ENCODE results near the gene EPRS1. TPM values are rescaled to one million over a fixed set of nuclear protein-coding genes. Genes with fewer than 3 reads are reported as not detected.
"Not testable (repeated sequence)": the region's sequence is repeated elsewhere in the genome, so short reads cannot be mapped to it uniquely, and the experiment has no call there.

Gene EPRS1
- total RNA-seq, 1 donor from 2014 or later, result 98.7 TPM

- H3K27me3 Mint-ChIP-seq (ENCODE audit: low read depth), result peaks cover 4% of the 10 kb centered on the region
- H3K36me3 Mint-ChIP-seq (ENCODE audit: low read depth), result no peaks in the 10 kb centered on the region
- peak within 1 kb of the TSS; percentile 93 for H3K4me3 Mint-ChIP-seq
- H3K27ac Mint-ChIP-seq (ENCODE audit: unreplicated experiment), result peak within 1 kb of the TSS; percentile 1
- DNase-seq (ENCODE audit: low read depth, low spot score), result peak; percentile 95
- no peaks in the 10 kb centered on the region for H3K9me3 Mint-ChIP-seq
- H3K4me1 Mint-ChIP-seq, result peaks cover 11% of the 10 kb centered on the region
- TF ChIP-seq, protein P1, sequence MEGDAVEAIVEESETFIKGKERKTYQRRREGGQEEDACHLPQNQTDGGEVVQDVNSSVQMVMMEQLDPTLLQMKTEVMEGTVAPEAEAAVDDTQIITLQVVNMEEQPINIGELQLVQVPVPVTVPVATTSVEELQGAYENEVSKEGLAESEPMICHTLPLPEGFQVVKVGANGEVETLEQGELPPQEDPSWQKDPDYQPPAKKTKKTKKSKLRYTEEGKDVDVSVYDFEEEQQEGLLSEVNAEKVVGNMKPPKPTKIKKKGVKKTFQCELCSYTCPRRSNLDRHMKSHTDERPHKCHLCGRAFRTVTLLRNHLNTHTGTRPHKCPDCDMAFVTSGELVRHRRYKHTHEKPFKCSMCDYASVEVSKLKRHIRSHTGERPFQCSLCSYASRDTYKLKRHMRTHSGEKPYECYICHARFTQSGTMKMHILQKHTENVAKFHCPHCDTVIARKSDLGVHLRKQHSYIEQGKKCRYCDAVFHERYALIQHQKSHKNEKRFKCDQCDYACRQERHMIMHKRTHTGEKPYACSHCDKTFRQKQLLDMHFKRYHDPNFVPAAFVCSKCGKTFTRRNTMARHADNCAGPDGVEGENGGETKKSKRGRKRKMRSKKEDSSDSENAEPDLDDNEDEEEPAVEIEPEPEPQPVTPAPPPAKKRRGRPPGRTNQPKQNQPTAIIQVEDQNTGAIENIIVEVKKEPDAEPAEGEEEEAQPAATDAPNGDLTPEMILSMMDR (conservative IDR thresholded peaks at IDR 0.05), result peak; percentile 27
Observed at GRCh38 chr1:220089650-220090556, 43.6 kb upstream of the EPRS1 start, which contains the start of gene BPNT1. Gene BPNT1, minus strand, starts transcription at chr1:220089788. Its CDS starts 9,942 bp downstream, at chr1:220079846.

- Mint-ChIP-seq H3K4me1 (peaks cover 11% of the 10 kb centered on the region), H3K4me3 (peak overlapping the region; percentile 49)
- TF ChIP-seq, protein P1 (conservative IDR thresholded peaks at IDR 0.05), result peak; percentile 34
- not testable (repeated sequence) for H3K27me3 Mint-ChIP-seq (ENCODE audit: low read depth); DNase-seq (ENCODE audit: low read depth, low spot score); H3K36me3 Mint-ChIP-seq (ENCODE audit: low read depth); H3K27ac Mint-ChIP-seq (ENCODE audit: unreplicated experiment); H3K9me3 Mint-ChIP-seq
Observed at GRCh38 chr1:220086261-220086686, 40.0 kb upstream of the EPRS1 start.

DNA sequence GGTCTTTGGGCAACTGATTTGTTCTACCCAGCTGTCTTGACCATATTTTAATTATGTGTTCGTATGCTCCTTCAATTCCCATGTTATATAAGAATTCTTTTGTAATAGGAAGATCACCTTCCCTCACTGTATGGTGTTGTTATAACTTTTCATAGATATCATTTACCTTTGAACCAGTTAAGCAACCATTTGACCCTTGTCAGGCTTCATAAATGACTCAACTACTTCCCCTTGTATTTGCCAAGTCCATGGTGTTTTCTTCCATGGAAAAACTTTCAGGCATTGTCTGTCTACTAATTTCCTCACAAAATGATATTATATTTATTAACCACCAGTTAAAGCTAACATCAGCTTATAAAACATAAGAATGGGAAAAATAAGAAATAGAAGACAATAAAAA is 38.2 kb upstream of the EPRS1 start:
- Mint-ChIP-seq H3K4me3 (no peak overlapping the region), H3K36me3 (ENCODE audit: low read depth) (peaks cover 12% of the 10 kb centered on the region), H3K27ac (ENCODE audit: unreplicated experiment) (no peak overlapping the region), H3K27me3 (ENCODE audit: low read depth) (no peaks in the 10 kb centered on the region), H3K9me3 (peaks cover 4% of the 10 kb centered on the region), H3K4me1 (peaks cover 6% of the 10 kb centered on the region)
- TF ChIP-seq, protein P1 (conservative IDR thresholded peaks at IDR 0.05), result no peak
- DNase-seq (ENCODE audit: low read depth, low spot score), result no peak

DNA sequence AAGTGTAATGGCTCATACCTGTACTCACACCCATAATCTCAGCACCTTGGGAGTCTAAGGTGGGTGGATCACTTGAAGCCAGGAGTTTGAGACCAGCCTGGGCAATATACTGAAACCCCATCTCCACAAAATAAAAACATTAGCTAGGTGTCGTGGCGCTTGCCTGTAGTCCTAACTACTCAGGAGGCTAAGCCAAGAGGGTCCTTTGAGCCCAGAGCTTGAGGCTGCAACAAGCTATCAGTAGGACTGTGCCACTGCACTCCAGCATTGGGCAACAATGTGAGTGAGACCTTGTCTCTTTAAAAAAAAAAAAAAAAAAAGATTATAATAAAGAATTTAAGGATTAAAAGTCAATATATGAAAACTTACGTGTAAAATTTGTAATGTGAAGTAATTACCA is 31.6 kb upstream of the EPRS1 start:
- Mint-ChIP-seq H3K4me3 (no peak overlapping the region), H3K27ac (ENCODE audit: unreplicated experiment) (no peak overlapping the region), H3K27me3 (ENCODE audit: low read depth) (no peaks in the 10 kb centered on the region), H3K4me1 (no peaks in the 10 kb centered on the region), H3K36me3 (ENCODE audit: low read depth) (peaks cover 13% of the 10 kb centered on the region), H3K9me3 (peaks cover 4% of the 10 kb centered on the region)
- TF ChIP-seq, protein P1 (conservative IDR thresholded peaks at IDR 0.05), result no peak
- DNase-seq (ENCODE audit: low read depth, low spot score), result no peak

GRCh38 chr1:220076861-220077762 is 30.8 kb upstream of the EPRS1 start:
- DNase-seq (ENCODE audit: low read depth, low spot score), result no peak
- TF ChIP-seq, protein P1 (conservative IDR thresholded peaks at IDR 0.05), result no peak
- no peaks in the 10 kb centered on the region for H3K27me3 Mint-ChIP-seq (ENCODE audit: low read depth)
- peaks cover 4% of the 10 kb centered on the region for H3K9me3 Mint-ChIP-seq
- no peak overlapping the region for H3K27ac Mint-ChIP-seq (ENCODE audit: unreplicated experiment)
- peaks cover 13% of the 10 kb centered on the region for H3K36me3 Mint-ChIP-seq (ENCODE audit: low read depth)
- no peak overlapping the region for H3K4me3 Mint-ChIP-seq
- H3K4me1 Mint-ChIP-seq, result no peaks in the 10 kb centered on the region

All from neural crest cell (in vitro differentiated cells).